Tibial nerve (tissue), 4 donors: ENCODE results near the gene YJEFN3.

Experiments used
- CTCF ChIP-seq, 5 experiments: fragments of 200-600 bp in 3 of 5; fragments of 450-650 bp in 2 of 5; sonication (generic) in 3 of 5; IDR thresholded peaks; one replicate each; pipeline ENCODE4 v1.5.1; 2016 to 2019; ENCODE audit warnings: antibody characterized with exemption in 5 of 5, mild to moderate bottlenecking in 3 of 5, moderate library complexity in 2 of 5
- EP300 ChIP-seq, 2 donors: sonication (generic); formaldehyde crosslinking; IDR thresholded peaks; one replicate each; pipeline ENCODE4 v1.6.1; 2017; ENCODE audit warnings: antibody characterized with exemption in 2 of 2, mild to moderate bottlenecking in 1 of 2
- POLR2A ChIP-seq, 2 donors: fragments of 450-650 bp; IDR thresholded peaks; one replicate each; pipeline ENCODE4 v1.6.1; 2017; ENCODE audit warnings: antibody characterized with exemption in 2 of 2, mild to moderate bottlenecking in 2 of 2, moderate library complexity in 2 of 2

- no peak for TF ChIP-seq CTCF (IDR thresholded peaks at IDR 0.05)
- TF ChIP-seq POLR2A (IDR thresholded peaks at IDR 0.05): no peak
- no peak for TF ChIP-seq EP300 (IDR thresholded peaks at IDR 0.05)
These were observed 18.3 kb upstream of the YJEFN3 start for GRCh38 chr19:19510432-19510831.
